Prostate gland (tissue), 2 donors: ENCODE results near the gene CELSR2.

Experiments used
- POLR2AphosphoS5 ChIP-seq: sonication (generic); formaldehyde crosslinking; IDR thresholded peaks from one replicate; pipeline ENCODE4 v1.6.1; 2017; ENCODE audit warnings: antibody characterized with exemption
- TF ChIP-seq, protein P1 (sequence below), 4 experiments: fragments of 200-600 bp in 2 of 4; fragments of 450-650 bp in 2 of 4; sonication (generic) in 2 of 4; IDR thresholded peaks; 1 replicate in 3 of 4; 2 replicates in 1 of 4; pipeline ENCODE4 v1.5.1; 2016 to 2019; ENCODE audit warnings: antibody characterized with exemption in 4 of 4, mild to moderate bottlenecking in 2 of 4, moderate library complexity in 2 of 4

DNA sequence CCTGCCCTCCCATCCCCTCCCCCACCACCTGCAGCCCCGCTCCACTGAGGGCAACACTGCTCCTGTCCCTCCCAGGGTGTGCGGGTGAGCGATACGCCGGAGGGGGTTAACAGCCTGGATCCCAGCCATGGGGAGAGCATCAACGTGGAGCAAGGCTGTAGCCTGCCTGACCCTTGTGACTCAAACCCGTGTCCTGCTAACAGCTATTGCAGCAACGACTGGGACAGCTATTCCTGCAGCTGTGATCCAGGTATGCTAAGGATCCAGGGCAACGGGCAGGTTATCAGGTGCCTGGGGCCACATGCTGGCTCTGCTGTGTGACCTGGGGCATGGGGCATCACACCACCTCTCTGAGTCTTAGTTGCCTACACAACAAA, 15.0 kb downstream of the CELSR2 start:
- TF ChIP-seq POLR2AphosphoS5 = no peak
- TF ChIP-seq, protein P1, sequence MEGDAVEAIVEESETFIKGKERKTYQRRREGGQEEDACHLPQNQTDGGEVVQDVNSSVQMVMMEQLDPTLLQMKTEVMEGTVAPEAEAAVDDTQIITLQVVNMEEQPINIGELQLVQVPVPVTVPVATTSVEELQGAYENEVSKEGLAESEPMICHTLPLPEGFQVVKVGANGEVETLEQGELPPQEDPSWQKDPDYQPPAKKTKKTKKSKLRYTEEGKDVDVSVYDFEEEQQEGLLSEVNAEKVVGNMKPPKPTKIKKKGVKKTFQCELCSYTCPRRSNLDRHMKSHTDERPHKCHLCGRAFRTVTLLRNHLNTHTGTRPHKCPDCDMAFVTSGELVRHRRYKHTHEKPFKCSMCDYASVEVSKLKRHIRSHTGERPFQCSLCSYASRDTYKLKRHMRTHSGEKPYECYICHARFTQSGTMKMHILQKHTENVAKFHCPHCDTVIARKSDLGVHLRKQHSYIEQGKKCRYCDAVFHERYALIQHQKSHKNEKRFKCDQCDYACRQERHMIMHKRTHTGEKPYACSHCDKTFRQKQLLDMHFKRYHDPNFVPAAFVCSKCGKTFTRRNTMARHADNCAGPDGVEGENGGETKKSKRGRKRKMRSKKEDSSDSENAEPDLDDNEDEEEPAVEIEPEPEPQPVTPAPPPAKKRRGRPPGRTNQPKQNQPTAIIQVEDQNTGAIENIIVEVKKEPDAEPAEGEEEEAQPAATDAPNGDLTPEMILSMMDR (IDR thresholded peaks at IDR 0.05) = no peak
